ENCODE results near the gene APOC4.

DNA sequence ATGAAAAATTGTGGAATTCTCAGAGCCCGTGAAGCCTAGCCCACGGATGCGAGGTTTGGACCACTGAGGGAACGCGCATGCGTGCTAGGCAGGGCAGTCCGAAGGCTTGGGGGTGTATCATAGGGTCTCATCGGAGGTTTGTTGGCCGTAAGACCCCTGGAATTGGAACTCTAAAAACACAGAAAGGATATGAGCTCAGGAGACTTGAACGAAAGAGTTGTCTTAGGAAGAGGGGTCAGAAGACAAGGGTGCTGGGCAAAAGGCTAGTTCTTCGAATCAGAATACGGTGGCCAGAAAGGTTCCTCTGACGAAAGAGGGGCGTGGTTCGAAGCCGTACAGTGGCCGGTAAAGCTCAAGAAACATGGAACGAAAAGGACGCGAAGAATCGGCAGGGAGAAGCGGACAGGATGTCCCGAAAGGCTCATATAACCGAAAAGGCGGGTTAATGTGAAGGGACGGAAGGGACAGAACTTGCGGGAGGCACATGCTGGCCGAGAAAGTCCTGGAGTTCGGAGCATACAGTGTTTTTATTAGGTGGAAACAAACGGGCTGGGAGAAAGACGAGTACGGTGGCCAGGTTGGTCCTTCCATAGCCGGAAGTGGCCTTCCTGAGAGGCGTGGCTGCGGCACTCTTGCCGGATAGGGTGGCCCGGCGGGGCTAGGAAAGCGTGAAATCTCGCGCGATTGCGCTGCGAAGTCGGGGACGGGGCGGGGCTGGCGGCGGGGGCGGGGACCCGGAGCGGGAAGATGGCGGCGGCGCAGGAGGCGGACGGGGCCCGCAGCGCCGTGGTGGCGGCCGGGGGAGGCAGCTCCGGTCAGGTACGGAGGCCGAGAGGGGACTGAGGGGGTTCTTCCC lies 12.8 kb downstream of the APOC4 start, which contains the start of gene CLPTM1:
- TF ChIP-seq, protein P1, sequence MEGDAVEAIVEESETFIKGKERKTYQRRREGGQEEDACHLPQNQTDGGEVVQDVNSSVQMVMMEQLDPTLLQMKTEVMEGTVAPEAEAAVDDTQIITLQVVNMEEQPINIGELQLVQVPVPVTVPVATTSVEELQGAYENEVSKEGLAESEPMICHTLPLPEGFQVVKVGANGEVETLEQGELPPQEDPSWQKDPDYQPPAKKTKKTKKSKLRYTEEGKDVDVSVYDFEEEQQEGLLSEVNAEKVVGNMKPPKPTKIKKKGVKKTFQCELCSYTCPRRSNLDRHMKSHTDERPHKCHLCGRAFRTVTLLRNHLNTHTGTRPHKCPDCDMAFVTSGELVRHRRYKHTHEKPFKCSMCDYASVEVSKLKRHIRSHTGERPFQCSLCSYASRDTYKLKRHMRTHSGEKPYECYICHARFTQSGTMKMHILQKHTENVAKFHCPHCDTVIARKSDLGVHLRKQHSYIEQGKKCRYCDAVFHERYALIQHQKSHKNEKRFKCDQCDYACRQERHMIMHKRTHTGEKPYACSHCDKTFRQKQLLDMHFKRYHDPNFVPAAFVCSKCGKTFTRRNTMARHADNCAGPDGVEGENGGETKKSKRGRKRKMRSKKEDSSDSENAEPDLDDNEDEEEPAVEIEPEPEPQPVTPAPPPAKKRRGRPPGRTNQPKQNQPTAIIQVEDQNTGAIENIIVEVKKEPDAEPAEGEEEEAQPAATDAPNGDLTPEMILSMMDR (IDR thresholded peaks at IDR 0.05; ENCODE audit: low read depth, low read length) = no peak
- no peak for TF ChIP-seq EZH2phosphoT487 (IDR thresholded peaks at IDR 0.05; ENCODE audit: low read depth)

Data from OCI-LY3 (cell line).